Measurements from ENCODE around the gene TIMP3.

Gene TIMP3

GRCh38 chr22:32823024-32823730, 21.7 kb downstream of the TIMP3 start:
- in situ Hi-C loops (cut with MboI; ENCODE audit: low pct_unique_long_range_greater_than_20kb, low sequenced_read_pairs), result no loop called here
- DNase-seq, result peak; percentile 36

GRCh38 chr22:32824531-32825312, 23.2 kb downstream of the TIMP3 start:
- in situ Hi-C loops (cut with MboI; ENCODE audit: low pct_unique_long_range_greater_than_20kb, low sequenced_read_pairs), result loop anchor here (25.0 kb wide), 1 partner anchor 163 kb away; no protein-coding TSS in a partner anchor
- no peak for DNase-seq

- in situ Hi-C loops (cut with MboI; ENCODE audit: low pct_unique_long_range_greater_than_20kb, low sequenced_read_pairs), result loop anchor here (25.0 kb wide), 1 partner anchor 161 kb away; no protein-coding TSS in a partner anchor
- DNase-seq, result no peak
Measured at GRCh38 chr22:32826537-32826936, 25.0 kb downstream of the TIMP3 start.

- in situ Hi-C loops (cut with MboI; ENCODE audit: low pct_unique_long_range_greater_than_20kb, low sequenced_read_pairs), result loop anchor here (25.0 kb wide), 1 partner anchor 160 kb away; no protein-coding TSS in a partner anchor
- DNase-seq, result no peak
Measured at GRCh38 chr22:32827049-32827602, 25.6 kb downstream of the TIMP3 start.

GRCh38 chr22:32828150-32828549, 26.6 kb downstream of the TIMP3 start:
- in situ Hi-C loops (cut with MboI; ENCODE audit: low pct_unique_long_range_greater_than_20kb, low sequenced_read_pairs), result loop anchor here (25.0 kb wide), 1 partner anchor 159 kb away; no protein-coding TSS in a partner anchor

GRCh38 chr22:32828561-32828960, 27.1 kb downstream of the TIMP3 start:
- no peak for DNase-seq
- in situ Hi-C loops (cut with MboI; ENCODE audit: low pct_unique_long_range_greater_than_20kb, low sequenced_read_pairs), result loop anchor here (25.0 kb wide), 1 partner anchor 159 kb away; no protein-coding TSS in a partner anchor

More at GRCh38 chr22:32828150-32828549, 26.6 kb downstream of the TIMP3 start:
- no peak for DNase-seq

- in situ Hi-C loops (cut with MboI; ENCODE audit: low pct_unique_long_range_greater_than_20kb, low sequenced_read_pairs), result loop anchor here (25.0 kb wide), 1 partner anchor 158 kb away; no protein-coding TSS in a partner anchor
Measured at GRCh38 chr22:32829451-32829851, 27.9 kb downstream of the TIMP3 start.

GRCh38 chr22:32830473-32830872, 29.0 kb downstream of the TIMP3 start:
- in situ Hi-C loops (cut with MboI; ENCODE audit: low pct_unique_long_range_greater_than_20kb, low sequenced_read_pairs), result loop anchor here (25.0 kb wide), 1 partner anchor 157 kb away; no protein-coding TSS in a partner anchor
- no peak for DNase-seq

More at GRCh38 chr22:32829451-32829851, 27.9 kb downstream of the TIMP3 start:
- DNase-seq, result no peak

- in situ Hi-C loops (cut with MboI; ENCODE audit: low pct_unique_long_range_greater_than_20kb, low sequenced_read_pairs), result loop anchor here (25.0 kb wide), 1 partner anchor 156 kb away; no protein-coding TSS in a partner anchor
- no peak for DNase-seq
Measured at GRCh38 chr22:32830957-32831356, 29.5 kb downstream of the TIMP3 start.

GRCh38 chr22:32831584-32831983, 30.1 kb downstream of the TIMP3 start:
- in situ Hi-C loops (cut with MboI; ENCODE audit: low pct_unique_long_range_greater_than_20kb, low sequenced_read_pairs), result loop anchor here (25.0 kb wide), 1 partner anchor 156 kb away; no protein-coding TSS in a partner anchor
- DNase-seq, result no peak

- no peak for DNase-seq
- in situ Hi-C loops (cut with MboI; ENCODE audit: low pct_unique_long_range_greater_than_20kb, low sequenced_read_pairs), result loop anchor here (25.0 kb wide), 1 partner anchor 155 kb away; no protein-coding TSS in a partner anchor
Measured at GRCh38 chr22:32832174-32832573, 30.7 kb downstream of the TIMP3 start.

GRCh38 chr22:32836280-32837123, 35.0 kb downstream of the TIMP3 start:
- peak; percentile 26 for DNase-seq
- in situ Hi-C loops (cut with MboI; ENCODE audit: low pct_unique_long_range_greater_than_20kb, low sequenced_read_pairs), result loop anchor here (25.0 kb wide), 1 partner anchor 151 kb away; no protein-coding TSS in a partner anchor

- in situ Hi-C loops (cut with MboI; ENCODE audit: low pct_unique_long_range_greater_than_20kb, low sequenced_read_pairs), result loop anchor here (25.0 kb wide), 1 partner anchor 150 kb away; no protein-coding TSS in a partner anchor
Measured at GRCh38 chr22:32837142-32837541, 35.6 kb downstream of the TIMP3 start.

GRCh38 chr22:32837803-32838202, 36.3 kb downstream of the TIMP3 start:
- in situ Hi-C loops (cut with MboI; ENCODE audit: low pct_unique_long_range_greater_than_20kb, low sequenced_read_pairs), result loop anchor here (25.0 kb wide), 1 partner anchor 149 kb away; no protein-coding TSS in a partner anchor
- DNase-seq, result no peak

More at GRCh38 chr22:32837142-32837541, 35.6 kb downstream of the TIMP3 start:
- no peak for DNase-seq

- no peak for DNase-seq
- in situ Hi-C loops (cut with MboI; ENCODE audit: low pct_unique_long_range_greater_than_20kb, low sequenced_read_pairs), result loop anchor here (25.0 kb wide), 1 partner anchor 147 kb away; no protein-coding TSS in a partner anchor
Measured at GRCh38 chr22:32839831-32840584, 38.5 kb downstream of the TIMP3 start.

- in situ Hi-C loops (cut with MboI; ENCODE audit: low pct_unique_long_range_greater_than_20kb, low sequenced_read_pairs), result loop anchor here (25.0 kb wide), 1 partner anchor 146 kb away; no protein-coding TSS in a partner anchor
- no peak for DNase-seq
Measured at GRCh38 chr22:32841175-32841574, 39.7 kb downstream of the TIMP3 start.

- no peak for DNase-seq
- in situ Hi-C loops (cut with MboI; ENCODE audit: low pct_unique_long_range_greater_than_20kb, low sequenced_read_pairs), result loop anchor here (25.0 kb wide), 1 partner anchor 145 kb away; no protein-coding TSS in a partner anchor
Measured at GRCh38 chr22:32842486-32842885, 41.0 kb downstream of the TIMP3 start.

Measured in KBM-7 (cell line).